Neutrophil (primary cell): Measurements from ENCODE around the gene CMPK1.
"Not testable (repeated sequence)": the region's sequence is repeated elsewhere in the genome, so short reads cannot be mapped to it uniquely, and the experiment has no call there.

Source experiments
- H3K27ac ChIP-seq: fragments of 200-600 bp; sonication (generic); 2 replicates; pipeline ENCODE4 v1.5.1; 2016; ENCODE audit warnings: mild to moderate bottlenecking, moderate library complexity
- H3K27me3 ChIP-seq: fragments of 200-600 bp; sonication (generic); 2 replicates; pipeline ENCODE4 v1.6.0; 2016; ENCODE audit warnings: mild to moderate bottlenecking
- H3K36me3 ChIP-seq: fragments of 200-600 bp; sonication (generic); 2 replicates; pipeline ENCODE4 v1.5.1; 2017
- H3K4me1 ChIP-seq, 2 experiments: fragments of 200-600 bp in 1 of 2; sonication (generic) in 1 of 2; 1 replicate in 1 of 2; 2 replicates in 1 of 2; pipeline versions ENCODE4 v1.5.1 to v1.6.1; 2013 to 2016; ENCODE audit warnings: low read depth in 1 of 2, low read length in 1 of 2, mild to moderate bottlenecking in 1 of 2, moderate library complexity in 1 of 2; ENCODE audit not compliant: control insufficient read depth in 1 of 2, insufficient read depth in 1 of 2
- H3K4me3 ChIP-seq, 2 experiments: fragments of 200-600 bp in 1 of 2; sonication (generic) in 1 of 2; 1 replicate in 1 of 2; 2 replicates in 1 of 2; pipeline ENCODE4 v1.5.1; 2013 to 2016; ENCODE audit warnings: low read depth in 1 of 2, low read length in 1 of 2, mild to moderate bottlenecking in 1 of 2, moderate library complexity in 1 of 2
- H3K9me3 ChIP-seq: fragments of 200-600 bp; sonication (generic); 2 replicates; pipeline ENCODE4 v1.5.1; 2016
- TF ChIP-seq, protein P1 (sequence below): fragments of 200-600 bp; sonication (generic); IDR thresholded peaks from 2 replicates; pipeline ENCODE4 v1.5.1; 2016; ENCODE audit warnings: antibody characterized with exemption

The CMPK1 gene

DNA sequence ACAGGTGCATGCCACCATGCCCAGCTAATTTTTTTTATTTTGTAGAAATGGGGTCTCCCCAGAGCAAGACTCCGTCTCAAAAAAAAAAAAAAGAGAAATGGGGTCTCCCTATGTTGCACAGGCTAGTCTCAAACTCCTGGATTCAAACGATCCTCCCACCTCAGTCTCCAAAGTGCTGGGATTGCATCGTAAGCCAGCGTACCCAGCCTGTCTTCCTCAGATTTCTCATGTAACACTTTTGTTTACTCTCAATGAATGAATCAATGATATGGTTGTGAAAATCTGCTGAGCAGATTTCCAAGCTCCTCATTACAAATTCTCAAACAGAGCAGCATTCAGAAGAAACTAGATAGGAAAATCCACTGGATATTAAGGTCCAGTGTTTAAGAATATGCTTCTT lies 6.6 kb downstream of the CMPK1 start:
- no peak overlapping the region for H3K4me3 ChIP-seq
- H3K4me1 ChIP-seq, result peaks cover 0 to 1% of the 10 kb centered on the region in 2 experiments
- TF ChIP-seq, protein P1, sequence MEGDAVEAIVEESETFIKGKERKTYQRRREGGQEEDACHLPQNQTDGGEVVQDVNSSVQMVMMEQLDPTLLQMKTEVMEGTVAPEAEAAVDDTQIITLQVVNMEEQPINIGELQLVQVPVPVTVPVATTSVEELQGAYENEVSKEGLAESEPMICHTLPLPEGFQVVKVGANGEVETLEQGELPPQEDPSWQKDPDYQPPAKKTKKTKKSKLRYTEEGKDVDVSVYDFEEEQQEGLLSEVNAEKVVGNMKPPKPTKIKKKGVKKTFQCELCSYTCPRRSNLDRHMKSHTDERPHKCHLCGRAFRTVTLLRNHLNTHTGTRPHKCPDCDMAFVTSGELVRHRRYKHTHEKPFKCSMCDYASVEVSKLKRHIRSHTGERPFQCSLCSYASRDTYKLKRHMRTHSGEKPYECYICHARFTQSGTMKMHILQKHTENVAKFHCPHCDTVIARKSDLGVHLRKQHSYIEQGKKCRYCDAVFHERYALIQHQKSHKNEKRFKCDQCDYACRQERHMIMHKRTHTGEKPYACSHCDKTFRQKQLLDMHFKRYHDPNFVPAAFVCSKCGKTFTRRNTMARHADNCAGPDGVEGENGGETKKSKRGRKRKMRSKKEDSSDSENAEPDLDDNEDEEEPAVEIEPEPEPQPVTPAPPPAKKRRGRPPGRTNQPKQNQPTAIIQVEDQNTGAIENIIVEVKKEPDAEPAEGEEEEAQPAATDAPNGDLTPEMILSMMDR, result no peak

DNA sequence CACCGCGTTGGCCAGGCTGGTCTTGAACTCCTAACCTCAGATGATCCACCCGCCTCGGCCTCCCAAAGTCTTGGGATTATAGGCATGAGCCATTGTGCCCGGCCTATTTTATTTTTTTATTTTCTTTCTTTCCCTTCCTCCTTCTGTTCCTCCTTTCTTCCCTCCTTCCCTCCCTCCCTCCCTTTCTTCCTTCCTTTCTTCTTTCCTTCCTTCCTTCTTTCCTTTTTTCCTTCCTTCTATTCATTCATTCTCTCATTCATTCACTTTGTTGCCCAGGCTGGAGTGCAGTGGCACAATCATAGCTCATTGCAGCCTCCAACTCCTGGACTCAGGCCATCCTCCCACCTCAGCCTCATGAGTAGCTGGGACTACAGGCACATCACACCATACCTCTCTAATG lies 13.4 kb downstream of the CMPK1 start:
- not testable (repeated sequence) for H3K36me3 ChIP-seq, H3K9me3 ChIP-seq, H3K4me3 ChIP-seq, H3K4me1 ChIP-seq, H3K27ac ChIP-seq, H3K27me3 ChIP-seq

More for the DNA sequence above, 6.6 kb downstream of the CMPK1 start:
- Histone ChIP-seq H3K27me3 (no peaks in the 10 kb centered on the region), H3K9me3 (no peaks in the 10 kb centered on the region), H3K27ac (no peak overlapping the region), H3K36me3 (no peaks in the 10 kb centered on the region)

DNA sequence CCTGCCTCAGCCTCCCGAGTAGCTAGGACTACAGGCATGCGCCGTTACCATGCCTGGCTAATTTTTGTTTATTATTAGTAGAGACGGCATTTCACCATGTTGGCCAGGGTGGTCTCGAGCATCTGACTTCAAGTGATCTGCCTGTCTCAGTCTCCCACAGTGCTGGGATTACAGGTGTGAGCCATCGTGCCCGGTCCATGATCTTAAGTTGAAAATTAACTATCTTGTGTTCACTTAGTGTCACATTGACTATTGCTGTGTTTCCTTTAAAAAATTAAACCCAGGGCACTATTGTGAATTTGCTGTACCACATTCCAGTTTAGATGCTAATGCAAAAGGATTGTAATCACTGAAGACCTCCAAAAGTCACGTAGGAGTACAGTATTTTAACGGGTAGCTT lies 14.1 kb downstream of the CMPK1 start:
- Histone ChIP-seq H3K36me3 (no peaks in the 10 kb centered on the region), H3K27ac (no peak overlapping the region), H3K27me3 (no peaks in the 10 kb centered on the region), H3K4me3 (no peak overlapping the region), H3K9me3 (no peaks in the 10 kb centered on the region), H3K4me1 (no peaks in the 10 kb centered on the region)
- TF ChIP-seq, protein P1, result no peak

DNA sequence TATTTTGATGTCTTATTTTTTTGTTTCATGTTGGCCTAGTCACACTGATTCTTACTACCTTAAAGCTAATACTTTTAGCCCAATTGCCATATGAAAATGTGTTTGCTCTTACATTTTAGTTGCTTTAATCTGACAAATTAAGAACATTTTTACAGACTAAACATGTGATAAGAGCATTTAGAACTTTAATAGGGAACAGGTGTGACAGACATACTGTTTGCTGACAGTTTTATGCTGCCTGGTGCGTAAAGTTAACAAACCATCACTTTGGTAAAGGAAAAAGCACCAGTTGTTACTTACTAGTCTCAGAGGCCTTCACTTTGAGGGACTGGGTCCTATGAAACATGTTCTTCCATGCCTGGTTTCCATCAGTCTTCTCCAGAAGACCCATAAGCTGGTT lies 14.7 kb downstream of the CMPK1 start:
- TF ChIP-seq, protein P1, result no peak
- Histone ChIP-seq H3K9me3 (no peaks in the 10 kb centered on the region), H3K27ac (no peak overlapping the region), H3K4me1 (no peaks in the 10 kb centered on the region), H3K27me3 (no peaks in the 10 kb centered on the region), H3K4me3 (no peak overlapping the region), H3K36me3 (no peaks in the 10 kb centered on the region)

DNA sequence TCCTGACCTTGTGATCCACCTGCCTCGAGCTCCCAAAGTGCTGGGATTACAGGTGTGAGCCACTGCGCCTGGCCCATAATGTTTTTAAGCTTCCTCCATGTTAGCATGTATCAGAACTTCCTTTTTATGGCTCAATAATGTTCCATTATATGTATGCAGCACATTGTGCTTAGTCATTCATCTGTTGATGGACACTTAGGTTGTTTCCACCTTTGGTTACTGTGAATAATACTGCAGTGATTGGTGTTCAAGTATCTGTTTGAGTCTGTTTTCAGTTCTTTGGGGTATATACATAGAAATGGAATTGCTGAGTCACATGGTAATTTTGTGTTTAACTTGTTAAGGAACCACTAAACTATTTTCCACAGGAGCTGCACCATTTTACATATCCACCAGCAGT lies 17.7 kb downstream of the CMPK1 start:
- TF ChIP-seq, protein P1, result no peak
- Histone ChIP-seq H3K4me1 (no peaks in the 10 kb centered on the region), H3K27me3 (no peaks in the 10 kb centered on the region), H3K9me3 (no peaks in the 10 kb centered on the region), H3K27ac (no peak overlapping the region), H3K4me3 (no peak overlapping the region), H3K36me3 (no peaks in the 10 kb centered on the region)

DNA sequence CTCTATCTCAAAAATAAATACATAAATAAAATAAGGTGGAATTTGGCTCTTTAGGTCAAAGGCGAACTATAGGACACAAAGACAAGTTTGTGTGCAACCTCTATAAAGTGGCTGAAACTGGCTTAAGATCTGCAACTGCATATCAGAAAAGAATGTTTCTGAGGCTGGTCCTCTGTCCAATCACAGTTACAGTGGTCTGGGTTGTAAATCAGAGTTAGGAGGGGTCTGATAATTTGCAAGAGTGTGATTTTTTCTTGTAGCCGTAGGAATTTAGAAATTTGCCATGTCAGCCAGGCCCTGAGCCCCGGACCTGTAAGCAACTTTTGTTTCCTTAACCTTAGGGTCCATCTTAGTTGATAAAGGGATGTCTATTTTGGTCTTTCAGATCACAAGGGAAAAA lies 27.8 kb downstream of the CMPK1 start:
- Histone ChIP-seq H3K9me3 (no peaks in the 10 kb centered on the region), H3K4me1 (no peaks in the 10 kb centered on the region), H3K27me3 (no peaks in the 10 kb centered on the region), H3K36me3 (no peaks in the 10 kb centered on the region), H3K27ac (no peak overlapping the region), H3K4me3 (no peak overlapping the region)
- TF ChIP-seq, protein P1, result no peak
